Mononuclear cell (primary cell): ENCODE results near the gene RANBP10. TPM values are rescaled to one million over a fixed set of nuclear protein-coding genes. Genes with fewer than 3 reads are reported as not detected.

ENCODE experiments used
- H3K27me3 ChIP-seq: 2 replicates; pipeline ENCODE4 v1.6.0; 2011; ENCODE audit warnings: low read length, control low read depth; ENCODE audit not compliant: insufficient read depth
- H3K4me1 ChIP-seq: 2 replicates; pipeline ENCODE4 v1.5.1; 2011; ENCODE audit warnings: mild to moderate bottlenecking, low read length, control low read depth; ENCODE audit not compliant: insufficient read depth
- H3K4me3 ChIP-seq: 2 replicates; pipeline ENCODE4 v1.5.1; 2011; ENCODE audit warnings: mild to moderate bottlenecking, low read length, moderate library complexity
- H3K9me3 ChIP-seq: 2 replicates; pipeline ENCODE4 v1.5.1; 2011; ENCODE audit warnings: low read depth, mild to moderate bottlenecking, control low read depth, low read length
- total RNA-seq: library from RNA; depleted of rRNA; stranded (reverse); fragments of >200 nt; gene quantifications from one replicate; pipeline ENCODE4 v1.2.3, GENCODE V29; 2012

The RANBP10 gene
- 8.5 TPM for total RNA-seq

- Histone ChIP-seq H3K27me3 (no peaks in the 10 kb centered on the region), H3K4me1 (peaks cover 51% of the 10 kb centered on the region), H3K4me3 (peak within 1 kb of the TSS; percentile 81), H3K9me3 (no peaks in the 10 kb centered on the region)
Measured at GRCh38 chr16:67806428-67807147, at the start of gene RANBP10, which contains the start of gene TSNAXIP1. TSS of gene RANBP10 (minus strand) at chr16:67806560. CDS start at chr16:67806536, 24 bp downstream. TSS of gene TSNAXIP1 (plus strand) at chr16:67806889. CDS start at chr16:67807150, 261 bp downstream.

- H3K27me3 ChIP-seq, result no peaks in the 10 kb centered on the region
- no peaks in the 10 kb centered on the region for H3K9me3 ChIP-seq
- H3K4me3 ChIP-seq, result no peak overlapping the region
- H3K4me1 ChIP-seq, result peaks cover 17% of the 10 kb centered on the region
Measured at GRCh38 chr16:67855789-67856188, 49.4 kb upstream of the RANBP10 start.

GRCh38 chr16:67853670-67854069 is 47.3 kb upstream of the RANBP10 start:
- no peaks in the 10 kb centered on the region for H3K9me3 ChIP-seq
- H3K4me3 ChIP-seq, result no peak overlapping the region
- H3K27me3 ChIP-seq, result no peaks in the 10 kb centered on the region
- peaks cover 18% of the 10 kb centered on the region for H3K4me1 ChIP-seq

GRCh38 chr16:67848118-67848517 is 41.8 kb upstream of the RANBP10 start:
- Histone ChIP-seq H3K4me3 (no peak overlapping the region), H3K27me3 (no peaks in the 10 kb centered on the region), H3K4me1 (peaks cover 49% of the 10 kb centered on the region), H3K9me3 (no peaks in the 10 kb centered on the region)

GRCh38 chr16:67847064-67847861 is 40.9 kb upstream of the RANBP10 start, which contains the start of gene CENPT:
TSS of gene CENPT (minus strand) at chr16:67847693. CDS start at chr16:67833859, 13,834 bp downstream.
- Histone ChIP-seq H3K4me1 (peaks cover 51% of the 10 kb centered on the region), H3K9me3 (no peaks in the 10 kb centered on the region), H3K27me3 (no peaks in the 10 kb centered on the region), H3K4me3 (peak within 1 kb of the TSS; percentile 69)

GRCh38 chr16:67846320-67847063 is 40.1 kb upstream of the RANBP10 start, which contains the start of gene NUTF2:
TSS of gene NUTF2 (plus strand) at chr16:67846933. CDS start at chr16:67865131, 18,198 bp downstream.
- H3K4me3 ChIP-seq, result peak within 1 kb of the TSS; percentile 69
- peaks cover 53% of the 10 kb centered on the region for H3K4me1 ChIP-seq
- H3K9me3 ChIP-seq, result no peaks in the 10 kb centered on the region
- H3K27me3 ChIP-seq, result no peaks in the 10 kb centered on the region

- peaks cover 57% of the 10 kb centered on the region for H3K4me1 ChIP-seq
- H3K9me3 ChIP-seq, result no peaks in the 10 kb centered on the region
- H3K27me3 ChIP-seq, result no peaks in the 10 kb centered on the region
- H3K4me3 ChIP-seq, result peak overlapping the region; percentile 69
Measured at GRCh38 chr16:67846063-67846319, 39.6 kb upstream of the RANBP10 start.

- Histone ChIP-seq H3K9me3 (no peaks in the 10 kb centered on the region), H3K4me3 (peak overlapping the region; percentile 69), H3K27me3 (no peaks in the 10 kb centered on the region), H3K4me1 (peaks cover 57% of the 10 kb centered on the region)
Measured at GRCh38 chr16:67845291-67846062, 39.1 kb upstream of the RANBP10 start.

GRCh38 chr16:67844497-67844896 is 38.1 kb upstream of the RANBP10 start:
- Histone ChIP-seq H3K4me3 (no peak overlapping the region), H3K4me1 (peaks cover 57% of the 10 kb centered on the region), H3K9me3 (no peaks in the 10 kb centered on the region), H3K27me3 (no peaks in the 10 kb centered on the region)

GRCh38 chr16:67843343-67843765 is 37.0 kb upstream of the RANBP10 start:
- Histone ChIP-seq H3K9me3 (no peaks in the 10 kb centered on the region), H3K4me3 (peak overlapping the region; percentile 84), H3K27me3 (no peaks in the 10 kb centered on the region), H3K4me1 (peaks cover 52% of the 10 kb centered on the region)

- peak overlapping the region; percentile 84 for H3K4me3 ChIP-seq
- H3K4me1 ChIP-seq, result peaks cover 46% of the 10 kb centered on the region
- no peaks in the 10 kb centered on the region for H3K27me3 ChIP-seq
- no peaks in the 10 kb centered on the region for H3K9me3 ChIP-seq
Measured at GRCh38 chr16:67842509-67843342, 36.4 kb upstream of the RANBP10 start.

GRCh38 chr16:67841816-67842508 is 35.6 kb upstream of the RANBP10 start, which contains the start of gene THAP11:
TSS of gene THAP11 (plus strand) at chr16:67842320. CDS start at chr16:67842555, 235 bp downstream.
- H3K4me3 ChIP-seq, result peak within 1 kb of the TSS; percentile 84
- no peaks in the 10 kb centered on the region for H3K9me3 ChIP-seq
- no peaks in the 10 kb centered on the region for H3K27me3 ChIP-seq
- H3K4me1 ChIP-seq, result peaks cover 41% of the 10 kb centered on the region

GRCh38 chr16:67841198-67841815 is 34.9 kb upstream of the RANBP10 start:
- no peaks in the 10 kb centered on the region for H3K27me3 ChIP-seq
- H3K9me3 ChIP-seq, result no peaks in the 10 kb centered on the region
- H3K4me1 ChIP-seq, result peaks cover 40% of the 10 kb centered on the region
- H3K4me3 ChIP-seq, result peak overlapping the region; percentile 84
